ENCODE results near the gene GDPGP1. TPM values are rescaled to one million over a fixed set of nuclear protein-coding genes. Genes with fewer than 3 reads are reported as not detected.
A peak's percentile ranks its signal among the peaks of the same experiment; 100 is the strongest.

The GDPGP1 gene
- total and polyA plus RNA-seq, 2 donors (not counting 1 experiment from before 2014, with no cell fraction given), result 9.3 to 10.4 TPM

DNA sequence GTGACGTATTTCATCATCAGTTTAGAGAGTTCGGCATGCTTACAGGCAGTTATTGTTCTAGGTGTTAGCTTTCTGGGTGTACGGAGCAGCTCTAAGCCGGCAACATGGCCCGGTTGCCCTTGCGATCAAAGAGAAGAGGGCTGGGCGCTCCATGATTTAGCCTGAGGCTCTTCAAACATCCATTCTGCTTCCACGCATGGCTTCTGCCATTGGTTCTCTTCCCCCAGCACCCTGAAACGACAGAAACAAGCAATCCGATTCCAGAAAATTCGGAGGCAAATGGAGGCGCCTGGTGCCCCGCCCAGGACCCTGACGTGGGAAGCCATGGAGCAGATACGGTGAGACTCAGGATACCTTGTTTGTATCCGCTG is 32.0 kb downstream of the GDPGP1 start:
- Mint-ChIP-seq H3K27ac (peak overlapping the region; percentile 98), H3K27me3 (no peaks in the 10 kb centered on the region), H3K9me3 (ENCODE audit: insufficient read depth) (no peaks in the 10 kb centered on the region), H3K4me1 (peaks cover 54% of the 10 kb centered on the region), H3K4me3 (peak overlapping the region; percentile 95)
- ATAC-seq (ENCODE audit: low read depth) (peak; percentile 2), DNase-seq (no peak)
- peak overlapping the region; percentile 95 to 99 for H3K27ac ChIP-seq (ENCODE audit: low read length in 2 of 2)
- peak overlapping the region; percentile 83 for H3K9ac ChIP-seq (ENCODE audit: low read length)
- ChIA-PET POLR2A (interaction anchor here (0.6 to 1.4 kb wide), 4 partner anchors 32 to 136 kb away, joined by 4 to 14 read pairs (median 10); partner anchors contain the start of genes CIB1 and GDPGP1), CTCF (interaction anchor here (1.0 to 1.6 kb wide), 4 partner anchors 22 to 104 kb away, joined by 3 to 9 read pairs (median 4); partner anchors contain the start of genes CIB1 and GDPGP1)
- H2AFZ ChIP-seq (ENCODE audit: insufficient read depth, low read depth, low read length, poor library complexity, severe bottlenecking), result peak overlapping the region; percentile 96
- peak overlapping the region; percentile 82 for H3K4me2 ChIP-seq (replicated peaks; ENCODE audit: low read depth, low read length, poor library complexity, severe bottlenecking)
- H4K20me1 ChIP-seq (ENCODE audit: control insufficient read depth, insufficient read depth, low read length, poor library complexity, severe bottlenecking), result peaks cover 36% of the 10 kb centered on the region
- peaks cover 36 to 38% of the 10 kb centered on the region in 2 donors for H3K4me1 ChIP-seq (ENCODE audit: control insufficient read depth in 2 of 2, insufficient read depth in 2 of 2, low read length in 2 of 2)
- H3K79me2 ChIP-seq (ENCODE audit: control insufficient read depth, insufficient read depth, low read length), result peaks cover 56% of the 10 kb centered on the region
- no peaks in the 10 kb centered on the region for H3K27me3 ChIP-seq (replicated peaks in 1 of 4; ENCODE audit: control extremely low read depth in 1 of 4, control insufficient read depth in 3 of 4, insufficient read depth in 4 of 4, low read length in 3 of 4)
- 1% methylated on average over 14 of the region's 16 CpGs for WGBS (ENCODE audit: insufficient coverage)
- no peaks in the 10 kb centered on the region for H3K9me3 ChIP-seq (ENCODE audit: control extremely low read depth in 1 of 3, control insufficient read depth in 2 of 3, insufficient read depth in 1 of 3, low read length in 2 of 3)
- intact Hi-C loops (cut with micrococcal nuclease), result no loop called here
- H3K36me3 ChIP-seq (replicated peaks in 1 of 2; ENCODE audit: control extremely low read depth in 1 of 2, control insufficient read depth in 1 of 2, extremely low read depth in 1 of 2, insufficient read depth in 2 of 2, low read length in 1 of 2), result peaks cover 0 to 29% of the 10 kb centered on the region in 2 experiments
- H3K4me3 ChIP-seq (ENCODE audit: control extremely low read depth in 1 of 5, extremely low read depth in 1 of 5, insufficient read depth in 1 of 5, low read depth in 2 of 5, low read length in 4 of 5), result peak overlapping the region; percentile 69 to 83 (median 79)
- TF ChIP-seq EZH2 (IDR thresholded peaks at IDR 0.05; ENCODE audit: borderline replicate concordance, insufficient read depth, low read depth, low read length, poor library complexity, severe bottlenecking), result no peak
- TF ChIP-seq, protein P1, sequence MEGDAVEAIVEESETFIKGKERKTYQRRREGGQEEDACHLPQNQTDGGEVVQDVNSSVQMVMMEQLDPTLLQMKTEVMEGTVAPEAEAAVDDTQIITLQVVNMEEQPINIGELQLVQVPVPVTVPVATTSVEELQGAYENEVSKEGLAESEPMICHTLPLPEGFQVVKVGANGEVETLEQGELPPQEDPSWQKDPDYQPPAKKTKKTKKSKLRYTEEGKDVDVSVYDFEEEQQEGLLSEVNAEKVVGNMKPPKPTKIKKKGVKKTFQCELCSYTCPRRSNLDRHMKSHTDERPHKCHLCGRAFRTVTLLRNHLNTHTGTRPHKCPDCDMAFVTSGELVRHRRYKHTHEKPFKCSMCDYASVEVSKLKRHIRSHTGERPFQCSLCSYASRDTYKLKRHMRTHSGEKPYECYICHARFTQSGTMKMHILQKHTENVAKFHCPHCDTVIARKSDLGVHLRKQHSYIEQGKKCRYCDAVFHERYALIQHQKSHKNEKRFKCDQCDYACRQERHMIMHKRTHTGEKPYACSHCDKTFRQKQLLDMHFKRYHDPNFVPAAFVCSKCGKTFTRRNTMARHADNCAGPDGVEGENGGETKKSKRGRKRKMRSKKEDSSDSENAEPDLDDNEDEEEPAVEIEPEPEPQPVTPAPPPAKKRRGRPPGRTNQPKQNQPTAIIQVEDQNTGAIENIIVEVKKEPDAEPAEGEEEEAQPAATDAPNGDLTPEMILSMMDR (IDR thresholded peaks at IDR 0.05), result no peak

DNA sequence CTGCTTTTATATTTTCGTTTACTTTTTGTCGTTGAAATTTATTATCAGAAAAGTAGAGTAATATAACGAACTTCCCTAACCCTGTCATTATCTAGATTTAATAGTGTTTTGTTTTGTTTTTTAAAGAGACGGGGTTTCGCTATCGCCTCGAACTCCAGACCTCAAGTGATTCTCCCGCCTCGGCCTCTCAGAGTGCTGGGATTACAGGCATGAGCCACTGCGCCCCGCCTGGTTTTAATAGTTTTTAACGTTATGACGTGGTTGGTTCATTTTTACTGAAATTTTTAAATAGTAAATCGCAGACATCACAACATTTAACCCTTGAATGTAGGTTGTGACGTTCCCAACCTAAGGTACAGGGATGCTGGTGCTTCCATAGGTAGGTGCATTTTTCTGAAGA is 32.5 kb downstream of the GDPGP1 start:
- DNase-seq (no peak), ATAC-seq (ENCODE audit: low read depth) (no peak)
- Histone ChIP-seq H3K36me3 (replicated peaks in 1 of 2; ENCODE audit: control extremely low read depth in 1 of 2, control insufficient read depth in 1 of 2, extremely low read depth in 1 of 2, insufficient read depth in 2 of 2, low read length in 1 of 2) (peaks cover 0 to 34% of the 10 kb centered on the region in 2 experiments), H3K4me2 (replicated peaks; ENCODE audit: low read depth, low read length, poor library complexity, severe bottlenecking) (peak overlapping the region; percentile 82), H3K9ac (ENCODE audit: low read length) (peak overlapping the region; percentile 83), H3K27ac (ENCODE audit: low read length in 2 of 2) (peak overlapping the region; percentile 95 to 99), H3K79me2 (ENCODE audit: control insufficient read depth, insufficient read depth, low read length) (peaks cover 60% of the 10 kb centered on the region), H2AFZ (ENCODE audit: insufficient read depth, low read depth, low read length, poor library complexity, severe bottlenecking) (peak overlapping the region; percentile 96), H3K9me3 (ENCODE audit: control extremely low read depth in 1 of 3, control insufficient read depth in 2 of 3, insufficient read depth in 1 of 3, low read length in 2 of 3) (no peaks in the 10 kb centered on the region), H4K20me1 (ENCODE audit: control insufficient read depth, insufficient read depth, low read length, poor library complexity, severe bottlenecking) (peaks cover 40% of the 10 kb centered on the region), H3K27me3 (replicated peaks in 1 of 4; ENCODE audit: control extremely low read depth in 1 of 4, control insufficient read depth in 3 of 4, insufficient read depth in 4 of 4, low read length in 3 of 4) (no peaks in the 10 kb centered on the region), H3K4me1 (ENCODE audit: control insufficient read depth in 2 of 2, insufficient read depth in 2 of 2, low read length in 2 of 2) (peaks cover 36 to 38% of the 10 kb centered on the region in 2 donors), H3K4me3 (ENCODE audit: control extremely low read depth in 1 of 5, extremely low read depth in 1 of 5, insufficient read depth in 1 of 5, low read depth in 2 of 5, low read length in 4 of 5) (peak overlapping the region; percentile 69 to 83 (median 79))
- Mint-ChIP-seq H3K4me1 (peaks cover 54% of the 10 kb centered on the region), H3K27ac (peak overlapping the region; percentile 98), H3K9me3 (ENCODE audit: insufficient read depth) (no peaks in the 10 kb centered on the region), H3K27me3 (no peaks in the 10 kb centered on the region), H3K4me3 (peak overlapping the region; percentile 95)
- ChIA-PET CTCF (interaction anchor here (1.1 to 1.6 kb wide), 2 partner anchors 34 to 103 kb away, joined by 3 to 9 read pairs; partner anchors contain the start of genes CIB1 and GDPGP1), POLR2A (interaction anchor here (0.6 to 1.4 kb wide), 4 partner anchors 33 to 135 kb away, joined by 4 to 14 read pairs (median 10); partner anchors contain the start of genes CIB1 and GDPGP1)
- intact Hi-C loops (cut with micrococcal nuclease), result no loop called here
- TF ChIP-seq EZH2 (IDR thresholded peaks at IDR 0.05; ENCODE audit: borderline replicate concordance, insufficient read depth, low read depth, low read length, poor library complexity, severe bottlenecking), result no peak
- TF ChIP-seq, protein P1 (IDR thresholded peaks at IDR 0.05), result no peak
- WGBS (ENCODE audit: insufficient coverage), result no CpG with 5 or more reads among the region's 15 CpGs
